GM21360 (cell line): ENCODE data around the gene ANGPTL7.
"Not testable (repeated sequence)": the region's sequence is repeated elsewhere in the genome, so short reads cannot be mapped to it uniquely, and the experiment has no call there.

Source experiments
- ATAC-seq: cut with Tn5 transposase; IDR thresholded peaks from one replicate; pipeline ENCODE4 v1.9.1; 2021; ENCODE audit warnings: mild to moderate bottlenecking, moderate library complexity; ENCODE audit not compliant: unreplicated experiment

ANGPTL7 gene

DNA sequence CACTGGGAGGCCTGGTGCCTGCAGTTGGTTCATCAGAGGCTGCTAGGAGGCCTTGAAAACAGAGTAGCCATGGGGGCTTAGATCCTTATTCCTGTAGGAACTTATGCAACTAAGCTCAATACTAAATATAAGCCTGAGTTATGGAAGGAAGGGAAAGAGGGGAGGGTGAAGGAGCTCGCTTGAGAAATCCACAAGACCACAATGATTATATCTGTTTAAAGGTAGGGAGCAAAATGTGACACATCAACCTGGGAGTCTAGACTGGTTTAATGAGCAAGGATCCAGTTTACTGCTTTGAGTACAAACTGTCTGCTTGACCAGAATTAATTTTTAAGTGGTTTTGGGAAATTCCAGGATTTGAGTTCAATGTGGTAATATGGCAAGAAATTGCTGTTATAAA lies 20.4 kb upstream of the ANGPTL7 start:
- no peak for ATAC-seq

DNA sequence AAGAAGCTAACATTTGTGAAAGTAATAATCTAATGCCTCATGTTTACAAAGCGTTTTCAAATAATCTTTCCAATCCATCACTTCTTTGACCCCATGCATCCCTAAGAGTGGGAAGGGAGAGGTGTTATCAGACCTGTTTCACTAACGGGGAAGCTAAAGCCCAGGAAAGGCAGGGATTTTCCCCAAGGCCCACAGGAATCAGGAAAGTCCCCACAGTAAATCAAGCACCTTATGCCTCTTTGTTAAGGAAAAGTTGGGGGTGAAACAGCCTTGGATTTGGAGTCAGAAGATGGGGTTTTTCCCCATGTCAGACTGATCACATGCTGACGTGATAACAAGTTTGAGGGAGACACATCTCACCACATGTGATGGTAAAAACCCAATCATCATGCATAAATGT lies 20.0 kb upstream of the ANGPTL7 start:
- no peak for ATAC-seq

DNA sequence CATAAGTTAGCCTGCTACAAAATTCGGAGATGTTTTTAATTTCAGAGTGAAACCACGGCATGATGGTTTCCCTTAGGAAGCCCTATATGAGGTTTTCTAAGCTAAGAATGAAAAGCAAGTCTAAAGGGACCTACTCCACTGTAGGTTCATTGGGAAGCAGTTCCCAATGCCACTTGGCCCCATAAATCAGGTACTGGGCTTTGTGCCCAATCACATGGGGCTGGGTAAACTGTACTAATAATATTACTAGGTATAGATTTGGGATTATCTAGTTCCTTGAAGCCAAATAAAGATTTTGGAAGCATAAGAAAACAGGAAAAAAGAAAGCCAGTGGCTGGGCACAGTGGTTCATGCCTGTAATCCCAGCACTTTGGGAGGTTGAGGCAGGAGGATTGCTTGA lies 19.1 kb upstream of the ANGPTL7 start:
- ATAC-seq, result no peak

DNA sequence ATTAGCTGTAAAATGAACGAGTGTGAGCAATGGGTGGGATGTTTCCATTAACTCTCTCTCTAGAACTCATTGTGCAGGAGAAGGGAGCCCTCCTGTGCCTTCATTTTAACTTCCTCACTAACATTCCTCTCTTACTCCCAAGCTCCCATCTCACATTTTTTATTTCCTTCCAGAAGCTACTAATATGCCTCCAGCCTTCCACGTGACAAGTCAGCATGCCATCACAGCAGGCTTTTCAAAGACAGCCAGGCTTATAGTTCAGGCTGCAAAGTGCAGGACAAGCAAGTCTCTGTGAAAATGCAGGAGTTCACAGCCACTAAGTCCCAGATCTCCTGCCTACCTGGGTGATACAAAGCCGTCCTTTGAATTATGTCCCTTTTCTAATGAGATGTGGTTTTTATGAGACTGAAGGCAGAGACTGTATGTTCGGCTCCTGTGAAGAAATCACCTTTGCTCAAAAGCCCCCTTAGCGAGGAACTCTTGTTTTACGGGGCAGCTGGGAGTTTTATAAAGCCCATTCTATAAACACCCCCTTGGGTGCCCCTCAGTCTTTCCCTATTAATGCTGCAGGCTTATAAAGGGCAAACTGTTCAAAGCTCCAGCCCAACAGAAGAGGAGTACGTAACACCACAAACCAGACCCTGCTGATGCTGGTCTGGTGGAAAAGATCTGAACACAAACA lies 14.8 kb upstream of the ANGPTL7 start:
- no peak for ATAC-seq

GRCh38 chr1:11175461-11175860 lies 13.7 kb upstream of the ANGPTL7 start:
- ATAC-seq, result no peak

GRCh38 chr1:11176081-11176706 lies 13.0 kb upstream of the ANGPTL7 start:
- ATAC-seq, result no peak

GRCh38 chr1:11178021-11179015 lies 10.8 kb upstream of the ANGPTL7 start:
- no peak for ATAC-seq

DNA sequence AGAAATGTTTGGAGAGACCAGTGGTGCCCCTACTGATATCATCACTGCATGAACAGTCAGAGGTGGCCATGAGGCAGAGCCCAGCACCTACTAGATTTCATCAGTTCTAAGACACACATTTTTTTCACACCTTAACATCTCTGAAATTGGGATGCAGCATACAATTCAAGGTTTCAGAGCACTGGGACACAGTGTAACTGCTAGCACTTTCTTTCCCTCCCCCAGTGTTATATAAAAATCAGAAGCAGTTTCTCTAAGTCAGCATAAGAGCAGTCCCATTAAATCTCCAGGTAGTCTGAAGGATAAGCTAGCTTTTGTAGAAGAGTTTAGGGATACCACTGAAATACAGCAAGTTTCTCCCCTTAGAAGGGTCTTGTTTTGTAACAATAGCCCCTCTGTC lies 10.0 kb upstream of the ANGPTL7 start:
- ATAC-seq, result no peak

DNA sequence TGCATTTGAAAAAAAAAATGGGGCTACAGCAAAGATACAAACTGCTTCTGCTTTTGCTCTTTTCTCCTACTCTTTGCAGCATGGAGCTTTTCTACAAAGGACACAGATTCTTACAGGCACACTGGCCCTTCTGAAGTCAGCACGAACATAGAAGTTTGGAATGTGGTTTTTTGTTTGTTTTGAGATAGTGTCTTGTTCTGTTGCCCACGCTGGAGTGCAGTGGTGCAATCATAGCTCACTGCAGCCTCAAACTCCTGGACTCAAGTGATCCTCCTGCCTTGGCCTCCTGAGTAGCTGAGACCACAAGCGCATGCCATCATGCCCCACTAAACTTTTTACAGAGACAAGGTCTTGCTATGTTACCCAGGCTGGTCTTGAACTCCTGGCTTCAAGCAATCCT lies 9.4 kb upstream of the ANGPTL7 start:
- ATAC-seq, result not testable (repeated sequence)

DNA sequence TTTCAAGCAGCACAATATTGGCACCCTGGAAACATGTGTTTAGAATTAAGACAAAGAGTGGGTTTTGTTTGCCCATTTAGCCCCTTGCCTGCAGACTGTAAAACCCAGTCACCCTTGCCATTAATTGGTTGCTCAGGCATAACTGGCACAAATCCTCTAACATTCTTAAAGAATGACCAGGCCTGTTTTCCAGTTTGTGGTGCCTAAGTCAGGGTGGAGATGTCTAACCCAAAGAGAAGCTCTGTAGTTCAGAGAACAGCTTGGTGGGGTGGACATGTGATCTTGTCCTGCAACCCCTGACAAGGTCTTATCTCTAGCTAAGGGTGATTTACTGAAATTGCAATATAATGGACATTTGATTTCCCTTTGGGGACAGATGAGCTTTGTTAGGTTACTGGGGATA lies 8.8 kb upstream of the ANGPTL7 start:
- no peak for ATAC-seq

DNA sequence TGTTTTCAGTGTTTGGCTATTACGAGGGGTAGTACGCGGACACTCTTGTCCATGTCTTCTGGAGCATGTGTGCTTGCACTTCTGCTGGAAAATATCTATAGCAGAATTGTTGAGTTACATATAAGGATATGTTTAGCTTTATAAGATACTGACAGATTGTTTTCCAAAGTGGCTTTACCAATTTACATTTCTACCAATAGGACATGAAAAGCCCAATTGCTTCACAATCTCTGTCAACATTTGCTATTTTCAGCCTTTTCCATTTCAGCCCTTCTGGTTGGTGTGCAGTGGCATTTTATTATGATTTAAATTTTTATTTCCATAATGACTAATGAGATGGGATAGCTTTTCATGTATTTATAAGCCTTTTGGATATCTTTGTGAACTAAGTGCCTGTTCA lies 6.3 kb upstream of the ANGPTL7 start:
- no peak for ATAC-seq

GRCh38 chr1:11184973-11185372 lies 4.2 kb upstream of the ANGPTL7 start:
- no peak for ATAC-seq

GRCh38 chr1:11187000-11187399 lies 2.2 kb upstream of the ANGPTL7 start:
- no peak for ATAC-seq

- ATAC-seq, result no peak
These were observed 1.7 kb upstream of the ANGPTL7 start for GRCh38 chr1:11187494-11187893.

DNA sequence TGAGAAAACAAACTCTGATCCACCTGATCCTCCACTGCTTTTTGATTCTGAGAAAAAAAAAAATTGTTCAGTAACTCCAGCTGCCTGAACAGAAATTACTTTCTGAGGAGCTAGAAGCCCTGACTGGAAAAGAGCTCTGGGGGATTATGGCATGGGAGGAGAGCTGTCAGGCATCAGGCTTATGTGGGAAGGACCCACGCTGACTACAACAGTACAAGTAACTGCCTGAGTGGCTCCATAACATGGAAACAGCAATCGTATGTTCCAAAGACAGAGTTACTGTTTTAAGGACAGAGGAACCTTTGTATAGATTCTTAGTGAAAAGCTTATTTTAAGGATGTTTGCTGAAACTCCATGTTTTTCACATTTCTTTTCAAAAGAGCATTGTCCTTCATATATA lies 1.2 kb upstream of the ANGPTL7 start:
- ATAC-seq, result no peak

DNA sequence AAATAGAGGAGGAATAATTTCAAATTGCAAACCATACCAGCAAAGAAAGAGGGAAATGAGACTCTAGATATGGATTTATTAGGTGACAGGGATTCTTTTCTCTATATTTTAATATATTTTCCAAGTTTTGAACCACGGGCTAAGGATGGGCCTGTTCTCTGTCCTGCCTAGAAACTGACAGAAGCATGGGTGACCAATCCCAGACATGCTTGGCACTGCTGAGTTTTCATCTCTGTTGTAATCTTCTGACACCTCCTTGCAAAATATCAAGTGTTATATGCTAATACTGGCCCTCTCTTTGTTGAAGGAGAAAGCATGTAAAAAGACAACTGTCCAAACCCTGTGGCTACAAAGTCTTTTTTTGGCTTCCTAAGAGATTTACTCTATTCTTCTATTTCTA lies 774 bp upstream of the ANGPTL7 start:
- no peak for ATAC-seq

DNA sequence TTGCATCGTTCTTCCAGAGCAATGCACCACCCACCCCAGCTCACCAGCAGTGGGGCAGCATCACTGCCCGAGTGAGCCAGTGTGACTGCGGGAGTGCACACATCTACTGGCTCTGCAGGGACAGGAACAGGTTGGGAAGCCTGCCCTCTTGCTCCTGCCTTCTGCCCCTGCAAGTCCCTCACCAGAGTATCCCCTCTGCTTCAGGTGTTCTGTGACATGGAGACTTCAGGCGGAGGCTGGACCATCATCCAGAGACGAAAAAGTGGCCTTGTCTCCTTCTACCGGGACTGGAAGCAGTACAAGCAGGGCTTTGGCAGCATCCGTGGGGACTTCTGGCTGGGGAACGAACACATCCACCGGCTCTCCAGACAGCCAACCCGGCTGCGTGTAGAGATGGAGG lies 4.2 kb downstream of the ANGPTL7 start:
- no peak for ATAC-seq

DNA sequence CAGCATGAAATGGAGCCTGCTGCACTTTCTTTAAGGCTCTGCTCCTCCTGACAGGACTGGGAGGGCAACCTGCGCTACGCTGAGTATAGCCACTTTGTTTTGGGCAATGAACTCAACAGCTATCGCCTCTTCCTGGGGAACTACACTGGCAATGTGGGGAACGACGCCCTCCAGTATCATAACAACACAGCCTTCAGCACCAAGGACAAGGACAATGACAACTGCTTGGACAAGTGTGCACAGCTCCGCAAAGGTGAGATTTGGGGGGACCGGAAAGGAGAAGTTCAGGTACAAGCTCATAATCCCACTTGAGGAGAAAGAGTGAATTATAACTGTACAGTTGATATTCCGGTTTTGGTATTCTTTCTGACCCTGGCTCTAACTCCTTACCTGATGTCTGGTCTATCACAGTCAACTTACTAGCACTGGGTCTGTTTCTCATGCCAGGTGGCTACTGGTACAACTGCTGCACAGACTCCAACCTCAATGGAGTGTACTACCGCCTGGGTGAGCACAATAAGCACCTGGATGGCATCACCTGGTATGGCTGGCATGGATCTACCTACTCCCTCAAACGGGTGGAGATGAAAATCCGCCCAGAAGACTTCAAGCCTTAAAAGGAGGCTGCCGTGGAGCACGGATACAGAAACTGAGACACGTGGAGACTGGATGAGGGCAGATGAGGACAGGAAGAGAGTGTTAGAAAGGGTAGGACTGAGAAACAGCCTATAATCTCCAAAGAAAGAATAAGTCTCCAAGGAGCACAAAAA lies 5.4 kb downstream of the ANGPTL7 start:
- no peak for ATAC-seq

DNA sequence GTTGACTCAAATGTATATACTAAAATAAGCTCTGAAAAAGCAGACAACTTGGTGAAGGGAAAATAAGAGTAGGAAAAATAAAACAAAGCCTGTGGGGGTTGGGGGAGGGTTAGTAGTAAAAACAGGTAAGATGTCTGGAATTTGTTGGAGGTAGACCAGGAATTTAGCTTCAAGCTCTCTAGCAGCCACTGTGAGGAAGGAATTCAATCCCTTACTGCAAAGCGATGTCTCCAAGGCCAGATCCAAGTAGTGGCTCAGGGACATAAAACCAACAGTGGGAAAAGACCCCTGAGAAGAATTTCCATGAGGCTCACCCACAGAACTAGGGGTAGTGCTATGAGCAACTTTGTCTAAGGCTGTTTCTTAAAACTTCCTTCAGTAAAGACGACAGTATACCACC lies 7.8 kb downstream of the ANGPTL7 start:
- ATAC-seq, result no peak

GRCh38 chr1:11197359-11197758 lies 8.2 kb downstream of the ANGPTL7 start:
- no peak for ATAC-seq

DNA sequence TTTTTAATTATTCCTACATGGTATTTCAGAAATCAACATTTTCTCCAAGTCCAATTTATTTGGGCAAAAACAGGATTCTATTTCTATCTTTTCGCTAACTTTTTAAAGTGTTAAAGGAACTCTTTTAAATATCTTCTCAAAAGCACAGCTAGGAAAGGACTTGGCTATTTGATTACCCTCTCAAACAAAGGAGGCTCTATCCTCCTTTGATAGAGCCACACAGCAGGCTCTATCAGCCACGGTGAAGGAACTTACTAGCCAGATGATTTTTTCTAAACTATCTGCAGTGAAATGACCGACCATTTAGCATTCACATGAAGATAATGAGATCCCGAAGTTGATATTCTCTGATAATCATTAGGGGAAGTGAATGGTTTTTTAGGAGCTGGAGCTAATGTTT lies 9.1 kb downstream of the ANGPTL7 start:
- ATAC-seq, result no peak
